ENCODE measurements around the gene BNC2. TPM values are rescaled to one million over a fixed set of nuclear protein-coding genes. Genes with fewer than 3 reads are reported as not detected.

The BNC2 gene
- total and polyA plus RNA-seq, 2 of the 13 experiments (the other 11 are each of a cell fraction or from before 2014, with no cell fraction given), result not detected

DNA sequence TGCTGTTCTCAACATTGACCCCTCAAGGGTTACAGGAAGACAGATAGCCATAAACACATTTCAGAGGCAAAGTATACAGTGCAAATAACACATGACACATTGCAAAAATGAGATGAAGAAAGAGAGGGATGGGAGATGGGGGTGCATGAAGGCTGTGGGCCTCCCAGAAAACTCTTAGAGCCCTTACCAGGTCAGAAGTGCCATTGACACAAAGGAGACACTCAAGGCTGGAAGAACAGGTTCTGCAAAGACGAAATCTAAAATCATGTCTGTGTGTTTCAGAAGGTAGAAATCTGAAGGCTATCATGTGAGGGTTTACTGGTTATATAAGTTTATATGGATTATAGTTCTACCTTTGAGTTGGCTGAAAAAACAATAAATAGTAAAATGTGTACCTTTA is 318.8 kb downstream of the BNC2 start:
- WGBS (ENCODE audit: low lambda C conversion rate), result 0% methylated on average over 1 of the region's 1 CpG
- H4K20me1 ChIP-seq (ENCODE audit: insufficient read depth, low read length), result no peaks in the 10 kb centered on the region
- H3K9me3 ChIP-seq (ENCODE audit: low read length), result no peaks in the 10 kb centered on the region
- BruUV-seq (replicated peaks), result no TSS peak
- CTCF ChIA-PET (ENCODE audit: low intra/inter-chr PET ratio, low total read pairs), result no interaction called here
- DNase-seq (ENCODE audit: low spot score) (no peak), ATAC-seq (no peak), FAIRE-seq (no peak)
- TF ChIP-seq SKI (IDR thresholded peaks at IDR 0.05; ENCODE audit: partially characterized antibody), result no peak
- no peak for TF ChIP-seq RFXAP (CRISPR knock-in tag; IDR thresholded peaks at IDR 0.05; ENCODE audit: borderline replicate concordance)
- TF ChIP-seq SRSF1 (optimal IDR thresholded peaks at IDR 0.05; ENCODE audit: low read depth, low read length), result no peak
- no peaks in the 10 kb centered on the region for H3K4me1 ChIP-seq (ENCODE audit: insufficient read depth, low read length)
- H3K27me3 ChIP-seq (ENCODE audit: control insufficient read depth in 1 of 2, insufficient read depth in 2 of 2, low read length in 2 of 2), result peaks cover 0 to 13% of the 10 kb centered on the region in 2 experiments; a peak in 2 of 5 replicates
- H3K79me2 ChIP-seq (ENCODE audit: insufficient read depth, low read length), result no peaks in the 10 kb centered on the region
- H2AFZ ChIP-seq (ENCODE audit: low read length), result no peak overlapping the region
- intact Hi-C loops (cut with micrococcal nuclease; ENCODE audit: unreplicated experiment) (no loop called here), in situ Hi-C loops (cut with HindIII; ENCODE audit: extremely low pct_ligation_motif_present, low pct_unique_long_range_greater_than_20kb) (no loop called here)
- no peak overlapping the region for H3K27ac ChIP-seq (ENCODE audit: extremely low read length, insufficient read depth, low read length)
- H3K4me3 ChIP-seq (replicated peaks in 1 of 3; ENCODE audit: insufficient read depth in 1 of 3, low read depth in 2 of 3, low read length in 3 of 3), result no peak overlapping the region
- H3K9ac ChIP-seq (ENCODE audit: insufficient read depth, low read depth, low read length), result no peak overlapping the region
- H3K36me3 ChIP-seq (replicated peaks in 1 of 2; ENCODE audit: control insufficient read depth in 1 of 2, insufficient read depth in 2 of 2, low read length in 2 of 2), result no peaks in the 10 kb centered on the region
- no peak overlapping the region for H3K4me2 ChIP-seq (ENCODE audit: low read depth, low read length)
- POLR2A ChIA-PET, result no interaction called here

DNA sequence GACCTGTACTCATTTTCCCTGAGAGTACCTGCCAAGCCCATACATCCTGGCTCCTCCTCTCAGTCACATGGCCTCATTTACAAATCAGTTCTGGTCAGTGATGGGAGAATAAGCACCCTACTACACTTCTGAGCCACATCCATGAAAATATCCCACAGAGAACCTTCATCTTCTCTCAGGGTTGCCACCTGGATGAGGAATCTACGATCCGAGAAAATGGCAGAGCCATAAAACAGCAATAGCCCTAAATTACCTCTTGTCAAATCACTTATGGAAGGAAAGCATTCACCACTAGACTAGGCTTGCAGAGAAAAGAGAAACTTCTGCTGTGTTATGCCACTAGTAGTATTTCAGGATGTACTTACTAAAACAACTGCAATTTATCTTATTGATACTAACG is 324.8 kb downstream of the BNC2 start:
- no peaks in the 10 kb centered on the region for H3K27me3 ChIP-seq (ENCODE audit: control insufficient read depth in 1 of 2, insufficient read depth in 2 of 2, low read length in 2 of 2)
- intact Hi-C loops (cut with micrococcal nuclease; ENCODE audit: unreplicated experiment), result no loop called here
- ATAC-seq (no peak), FAIRE-seq (no peak), DNase-seq (ENCODE audit: low spot score) (no peak)
- BruUV-seq (replicated peaks), result no TSS peak
- H3K9me3 ChIP-seq (ENCODE audit: low read length), result no peaks in the 10 kb centered on the region
- H2AFZ ChIP-seq (ENCODE audit: low read length), result no peak overlapping the region
- no peaks in the 10 kb centered on the region for H3K79me2 ChIP-seq (ENCODE audit: insufficient read depth, low read length)
- no peaks in the 10 kb centered on the region for H3K36me3 ChIP-seq (replicated peaks in 1 of 2; ENCODE audit: control insufficient read depth in 1 of 2, insufficient read depth in 2 of 2, low read length in 2 of 2)
- H4K20me1 ChIP-seq (ENCODE audit: insufficient read depth, low read length), result no peaks in the 10 kb centered on the region
- in situ Hi-C loops (cut with HindIII; ENCODE audit: extremely low pct_ligation_motif_present, low pct_unique_long_range_greater_than_20kb), result no loop called here
- ChIA-PET POLR2A (no interaction called here), CTCF (ENCODE audit: low intra/inter-chr PET ratio, low total read pairs) (no interaction called here)
- H3K4me2 ChIP-seq (ENCODE audit: low read depth, low read length), result no peak overlapping the region
- no peak overlapping the region for H3K9ac ChIP-seq (ENCODE audit: insufficient read depth, low read depth, low read length)
- H3K4me1 ChIP-seq (ENCODE audit: insufficient read depth, low read length), result no peaks in the 10 kb centered on the region
- H3K27ac ChIP-seq (ENCODE audit: extremely low read length, insufficient read depth, low read length), result no peak overlapping the region
- 9% methylated on average over 3 of the region's 3 CpGs for WGBS (ENCODE audit: low lambda C conversion rate)
- no peak overlapping the region for H3K4me3 ChIP-seq (replicated peaks in 1 of 3; ENCODE audit: insufficient read depth in 1 of 3, low read depth in 2 of 3, low read length in 3 of 3)
- TF ChIP-seq, protein P1, sequence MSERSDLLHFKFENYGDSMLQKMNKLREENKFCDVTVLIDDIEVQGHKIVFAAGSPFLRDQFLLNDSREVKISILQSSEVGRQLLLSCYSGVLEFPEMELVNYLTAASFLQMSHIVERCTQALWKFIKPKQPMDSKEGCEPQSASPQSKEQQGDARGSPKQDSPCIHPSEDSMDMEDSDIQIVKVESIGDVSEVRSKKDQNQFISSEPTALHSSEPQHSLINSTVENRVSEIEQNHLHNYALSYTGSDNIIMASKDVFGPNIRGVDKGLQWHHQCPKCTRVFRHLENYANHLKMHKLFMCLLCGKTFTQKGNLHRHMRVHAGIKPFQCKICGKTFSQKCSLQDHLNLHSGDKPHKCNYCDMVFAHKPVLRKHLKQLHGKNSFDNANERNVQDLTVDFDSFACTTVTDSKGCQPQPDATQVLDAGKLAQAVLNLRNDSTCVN (CRISPR knock-in tag; IDR thresholded peaks at IDR 0.05; ENCODE audit: borderline replicate concordance), result no peak
- TF ChIP-seq KDM4B (CRISPR knock-in tag; IDR thresholded peaks at IDR 0.05), result no peak
- no peak for TF ChIP-seq RFX5 (IDR thresholded peaks at IDR 0.05; ENCODE audit: low read depth, low read length)
- TF ChIP-seq AGO2 (optimal IDR thresholded peaks at IDR 0.05; ENCODE audit: low read depth, low read length), result no peak
- TF ChIP-seq ZMYM2 (CRISPR knock-in tag; IDR thresholded peaks at IDR 0.05), result no peak
- no peak for TF ChIP-seq KAT7 (CRISPR knock-in tag; IDR thresholded peaks at IDR 0.05; ENCODE audit: borderline replicate concordance)
- no peak for TF ChIP-seq EP300 (IDR thresholded peaks at IDR 0.05; ENCODE audit: low read depth in 2 of 2, low read length in 2 of 2)
- TF ChIP-seq EP300 (CRISPR knock-in tag; IDR thresholded peaks at IDR 0.05; ENCODE audit: borderline replicate concordance), result no peak
- TF ChIP-seq, protein P2, sequence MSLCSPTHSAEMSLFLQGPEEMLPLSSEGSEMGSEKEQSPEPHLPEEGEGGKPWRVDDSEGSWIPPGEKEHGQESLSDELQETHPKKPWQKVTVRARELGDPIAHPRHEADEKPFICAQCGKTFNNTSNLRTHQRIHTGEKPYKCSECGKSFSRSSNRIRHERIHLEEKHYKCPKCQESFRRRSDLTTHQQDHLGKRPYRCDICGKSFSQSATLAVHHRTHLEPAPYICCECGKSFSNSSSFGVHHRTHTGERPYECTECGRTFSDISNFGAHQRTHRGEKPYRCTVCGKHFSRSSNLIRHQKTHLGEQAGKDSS (CRISPR knock-in tag; IDR thresholded peaks at IDR 0.05; ENCODE audit: borderline replicate concordance, low read depth), result no peak
- no peak for TF ChIP-seq TAF15 (IDR thresholded peaks at IDR 0.05; ENCODE audit: low read depth, low read length, poor library complexity, severe bottlenecking)
- no peak for TF ChIP-seq ZNF530 (CRISPR knock-in tag; IDR thresholded peaks at IDR 0.05; ENCODE audit: low read depth)
- TF ChIP-seq, protein P3, sequence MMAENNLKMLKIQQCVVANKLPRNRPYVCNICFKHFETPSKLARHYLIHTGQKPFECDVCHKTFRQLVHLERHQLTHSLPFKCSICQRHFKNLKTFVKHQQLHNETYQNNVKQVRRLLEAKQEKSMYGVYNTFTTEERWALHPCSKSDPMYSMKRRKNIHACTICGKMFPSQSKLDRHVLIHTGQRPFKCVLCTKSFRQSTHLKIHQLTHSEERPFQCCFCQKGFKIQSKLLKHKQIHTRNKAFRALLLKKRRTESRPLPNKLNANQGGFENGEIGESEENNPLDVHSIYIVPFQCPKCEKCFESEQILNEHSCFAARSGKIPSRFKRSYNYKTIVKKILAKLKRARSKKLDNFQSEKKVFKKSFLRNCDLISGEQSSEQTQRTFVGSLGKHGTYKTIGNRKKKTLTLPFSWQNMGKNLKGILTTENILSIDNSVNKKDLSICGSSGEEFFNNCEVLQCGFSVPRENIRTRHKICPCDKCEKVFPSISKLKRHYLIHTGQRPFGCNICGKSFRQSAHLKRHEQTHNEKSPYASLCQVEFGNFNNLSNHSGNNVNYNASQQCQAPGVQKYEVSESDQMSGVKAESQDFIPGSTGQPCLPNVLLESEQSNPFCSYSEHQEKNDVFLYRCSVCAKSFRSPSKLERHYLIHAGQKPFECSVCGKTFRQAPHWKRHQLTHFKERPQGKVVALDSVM (CRISPR knock-in tag; IDR thresholded peaks at IDR 0.05), result no peak
